Hepatocyte (in vitro differentiated cells): ENCODE data around the gene CD22. TPM values are rescaled to one million over a fixed set of nuclear protein-coding genes. Genes with fewer than 3 reads are reported as not detected.

Experiments used
- DNase-seq: peaks from one replicate; pipeline ENCODE4 v3.0.0-alpha.2; 2016; ENCODE audit warnings: low spot score
- H2AFZ ChIP-seq: fragments of 200-600 bp; sonication (generic); 2 replicates; pipeline ENCODE4 v1.6.0; 2016; ENCODE audit warnings: antibody characterized with exemption, mild to moderate bottlenecking
- H3K27ac ChIP-seq: fragments of 200-600 bp; sonication (generic); 2 replicates; pipeline ENCODE4 v1.5.1; 2016; ENCODE audit warnings: mild to moderate bottlenecking
- H3K27me3 ChIP-seq: fragments of 200-600 bp; sonication (generic); 2 replicates; pipeline ENCODE4 v1.6.1; 2016
- H3K36me3 ChIP-seq: fragments of 200-600 bp; sonication (generic); replicated peaks from 2 replicates; pipeline ENCODE4 v1.5.1; 2016; ENCODE audit warnings: low read depth; ENCODE audit not compliant: insufficient read depth
- H3K4me1 ChIP-seq: fragments of 200-600 bp; sonication (generic); 2 replicates; pipeline ENCODE4 v1.5.1; 2016; ENCODE audit warnings: mild to moderate bottlenecking, moderate library complexity; ENCODE audit not compliant: insufficient read depth
- H3K4me2 ChIP-seq: fragments of 200-600 bp; sonication (generic); 2 replicates; pipeline ENCODE4 v1.6.0; 2016
- H3K4me3 ChIP-seq: fragments of 200-600 bp; sonication (generic); 2 replicates; pipeline ENCODE4 v1.5.1; 2016; ENCODE audit warnings: mild to moderate bottlenecking
- H3K79me2 ChIP-seq: fragments of 200-600 bp; sonication (generic); 2 replicates; pipeline ENCODE4 v1.6.0; 2017; ENCODE audit warnings: mild to moderate bottlenecking
- H3K9me2 ChIP-seq: fragments of 200-600 bp; sonication (generic); replicated peaks from 2 replicates; pipeline ENCODE4 v1.6.0; 2017; ENCODE audit warnings: mild to moderate bottlenecking; ENCODE audit not compliant: insufficient read depth
- H3K9me3 ChIP-seq: fragments of 200-600 bp; sonication (generic); 2 replicates; pipeline ENCODE4 v1.5.1; 2016; ENCODE audit warnings: low read depth, mild to moderate bottlenecking
- H4K20me1 ChIP-seq: fragments of 200-600 bp; sonication (generic); 2 replicates; pipeline ENCODE4 v1.6.0; 2016; ENCODE audit warnings: mild to moderate bottlenecking; ENCODE audit not compliant: insufficient read depth, poor library complexity, severe bottlenecking
- CTCF ChIP-seq: fragments of 200-600 bp; sonication (generic); IDR thresholded peaks from 2 replicates; pipeline ENCODE4 v1.5.1; 2016; ENCODE audit warnings: antibody characterized with exemption, mild to moderate bottlenecking; ENCODE audit not compliant: poor library complexity
- EZH2 ChIP-seq: fragments of 200-600 bp; sonication (generic); IDR thresholded peaks from 2 replicates; pipeline ENCODE4 v1.6.1; 2016; ENCODE audit warnings: antibody characterized with exemption, mild to moderate bottlenecking, borderline replicate concordance
- EZH2phosphoT487 ChIP-seq: fragments of 200-600 bp; sonication (generic); IDR thresholded peaks from one replicate; pipeline ENCODE4 v1.6.1; 2018; ENCODE audit warnings: antibody characterized with exemption, mild to moderate bottlenecking, low read depth, moderate library complexity; ENCODE audit not compliant: unreplicated experiment, severe bottlenecking
- WGBS: methylation state at CpG from one replicate; pipeline ENCODE4 v1.1.6; 2016; ENCODE audit warnings: low lambda C conversion rate; ENCODE audit errors: missing lambda C conversion rate; 5-methylcytosine and 5-hydroxymethylcytosine counted together
- polyA plus RNA-seq: library from polyadenylated mRNA; unstranded; fragments of >200 nt; fragmentation: Nextera tagmentation; extraction: Ambion mirVana; gene quantifications from 2 replicates; pipeline ENCODE4 v1.2.1, GENCODE V29; 2016
- total RNA-seq: library from RNA; depleted of rRNA; stranded (reverse); fragments of >200 nt; gene quantifications from 2 replicates; pipeline ENCODE4 v1.2.3, GENCODE V29; 2014

Gene CD22
- total and polyA plus RNA-seq, 2 experiments from 2014 or later, result 1.6 TPM; not detected in 1

- no peaks in the 10 kb centered on the region for H4K20me1 ChIP-seq
- H3K36me3 ChIP-seq, result no peaks in the 10 kb centered on the region
- no peak overlapping the region for H3K4me2 ChIP-seq
- H3K27me3 ChIP-seq, result no peaks in the 10 kb centered on the region
- no peaks in the 10 kb centered on the region for H3K9me2 ChIP-seq
- TF ChIP-seq EZH2 (no peak), CTCF (no peak), EZH2phosphoT487 (no peak)
- H2AFZ ChIP-seq, result no peak overlapping the region
- H3K4me3 ChIP-seq, result no peak overlapping the region
- no peaks in the 10 kb centered on the region for H3K4me1 ChIP-seq
- no peaks in the 10 kb centered on the region for H3K9me3 ChIP-seq
- no peak overlapping the region for H3K27ac ChIP-seq
- no peaks in the 10 kb centered on the region for H3K79me2 ChIP-seq
- no peak for DNase-seq
- 84% methylated on average over 10 of the region's 10 CpGs for WGBS
These were observed 5.3 kb downstream of the CD22 start for GRCh38 chr19:35334144-35334753.

GRCh38 chr19:35336166-35336955 is 7.4 kb downstream of the CD22 start:
- H3K4me1 ChIP-seq, result no peaks in the 10 kb centered on the region
- H3K9me3 ChIP-seq, result no peaks in the 10 kb centered on the region
- H3K36me3 ChIP-seq, result no peaks in the 10 kb centered on the region
- WGBS, result 92% methylated on average over 21 of the region's 21 CpGs
- TF ChIP-seq CTCF, result no peak
- H3K4me2 ChIP-seq, result no peak overlapping the region
- H3K4me3 ChIP-seq, result no peak overlapping the region
- no peaks in the 10 kb centered on the region for H3K27me3 ChIP-seq
- no peaks in the 10 kb centered on the region for H4K20me1 ChIP-seq
- H2AFZ ChIP-seq, result no peak overlapping the region
- DNase-seq, result no peak
- H3K27ac ChIP-seq, result no peak overlapping the region
- H3K79me2 ChIP-seq, result no peaks in the 10 kb centered on the region
- no peaks in the 10 kb centered on the region for H3K9me2 ChIP-seq

- DNase-seq, result no peak
- 88% methylated on average over 25 of the region's 25 CpGs for WGBS
- no peaks in the 10 kb centered on the region for H3K36me3 ChIP-seq
- no peaks in the 10 kb centered on the region for H3K79me2 ChIP-seq
- no peak overlapping the region for H2AFZ ChIP-seq
- H3K27me3 ChIP-seq, result no peaks in the 10 kb centered on the region
- H3K9me2 ChIP-seq, result no peaks in the 10 kb centered on the region
- H4K20me1 ChIP-seq, result no peaks in the 10 kb centered on the region
- no peak overlapping the region for H3K4me3 ChIP-seq
- no peak overlapping the region for H3K4me2 ChIP-seq
- no peaks in the 10 kb centered on the region for H3K9me3 ChIP-seq
- no peaks in the 10 kb centered on the region for H3K4me1 ChIP-seq
- TF ChIP-seq EZH2phosphoT487, result no peak
- no peak for TF ChIP-seq CTCF
- no peak for TF ChIP-seq EZH2
- no peak overlapping the region for H3K27ac ChIP-seq
These were observed 8.4 kb downstream of the CD22 start for GRCh38 chr19:35337097-35337983.
